Smooth muscle cell (in vitro differentiated cells): ENCODE results near the gene TSC2. TPM values are rescaled to one million over a fixed set of nuclear protein-coding genes. Genes with fewer than 3 reads are reported as not detected.
A peak's percentile ranks its signal among the peaks of the same experiment; 100 is the strongest.

ENCODE experiments used
- DNase-seq: peaks from one replicate; lab custom pipeline; 2025; ENCODE audit not compliant: unreplicated experiment; lab: John Stamatoyannopoulos, UW
- H2AFZ ChIP-seq: fragments of 200-600 bp; sonication (generic); 2 replicates; pipeline ENCODE4 v1.6.0; 2016; ENCODE audit warnings: antibody characterized with exemption, low read depth, mild to moderate bottlenecking
- H3F3A ChIP-seq: fragments of 200-600 bp; sonication (generic); 2 replicates; pipeline ENCODE4 v1.6.0; 2017; ENCODE audit warnings: antibody characterized with exemption, low read depth
- H3K27ac ChIP-seq: fragments of 200-600 bp; sonication (generic); 2 replicates; pipeline ENCODE4 v1.5.1; 2016; ENCODE audit warnings: low read depth, mild to moderate bottlenecking
- H3K27me3 ChIP-seq: fragments of 200-600 bp; sonication (generic); 2 replicates; pipeline ENCODE4 v1.6.1; 2016; ENCODE audit warnings: low read depth, mild to moderate bottlenecking
- H3K36me3 ChIP-seq: fragments of 200-600 bp; sonication (generic); 2 replicates; pipeline ENCODE4 v1.5.1; 2016; ENCODE audit warnings: low read depth
- H3K4me1 ChIP-seq: fragments of 200-600 bp; sonication (generic); 2 replicates; pipeline ENCODE4 v1.5.1; 2016; ENCODE audit warnings: low read depth
- H3K4me2 ChIP-seq: fragments of 200-600 bp; sonication (generic); 2 replicates; pipeline ENCODE4 v1.6.0; 2016; ENCODE audit warnings: mild to moderate bottlenecking
- H3K4me3 ChIP-seq: fragments of 200-600 bp; sonication (generic); 2 replicates; pipeline ENCODE4 v1.5.1; 2016; ENCODE audit warnings: mild to moderate bottlenecking
- H3K79me2 ChIP-seq: fragments of 200-600 bp; sonication (generic); 2 replicates; pipeline ENCODE4 v1.6.0; 2016; ENCODE audit warnings: low read depth, mild to moderate bottlenecking
- H3K9ac ChIP-seq: fragments of 200-600 bp; sonication (generic); 2 replicates; pipeline ENCODE4 v1.6.0; 2016; ENCODE audit warnings: low read depth
- H3K9me3 ChIP-seq: fragments of 200-600 bp; sonication (generic); replicated peaks from 2 replicates; pipeline ENCODE4 v1.5.1; 2016; ENCODE audit warnings: low read depth
- H4K20me1 ChIP-seq: fragments of 200-600 bp; sonication (generic); 2 replicates; pipeline ENCODE4 v1.6.0; 2016; ENCODE audit warnings: low read depth
- WGBS: methylation state at CpG from one replicate; pipeline ENCODE4 v1.1.7; 2016; ENCODE audit warnings: low lambda C conversion rate; 5-methylcytosine and 5-hydroxymethylcytosine counted together
- polyA plus RNA-seq: library from polyadenylated mRNA; unstranded; fragments of >200 nt; fragmentation: Nextera tagmentation; extraction: Ambion mirVana; gene quantifications from 2 replicates; pipeline ENCODE4 v1.2.1, GENCODE V29; 2016
- total RNA-seq: library from RNA; depleted of rRNA; stranded (reverse); fragments of >200 nt; gene quantifications from 2 replicates; pipeline ENCODE4 v1.2.3, GENCODE V29; 2014
- TF ChIP-seq, protein P1 (sequence below): fragments of 200-600 bp; sonication (generic); IDR thresholded peaks from 2 replicates; pipeline ENCODE4 v1.5.1; 2017; ENCODE audit warnings: borderline replicate concordance, mild to moderate bottlenecking, antibody characterized with exemption; ENCODE audit not compliant: insufficient read depth, poor library complexity, severe bottlenecking

TSC2 gene
- total and polyA plus RNA-seq, 2 experiments from 2014 or later: 64.5 to 74.7 TPM

DNA sequence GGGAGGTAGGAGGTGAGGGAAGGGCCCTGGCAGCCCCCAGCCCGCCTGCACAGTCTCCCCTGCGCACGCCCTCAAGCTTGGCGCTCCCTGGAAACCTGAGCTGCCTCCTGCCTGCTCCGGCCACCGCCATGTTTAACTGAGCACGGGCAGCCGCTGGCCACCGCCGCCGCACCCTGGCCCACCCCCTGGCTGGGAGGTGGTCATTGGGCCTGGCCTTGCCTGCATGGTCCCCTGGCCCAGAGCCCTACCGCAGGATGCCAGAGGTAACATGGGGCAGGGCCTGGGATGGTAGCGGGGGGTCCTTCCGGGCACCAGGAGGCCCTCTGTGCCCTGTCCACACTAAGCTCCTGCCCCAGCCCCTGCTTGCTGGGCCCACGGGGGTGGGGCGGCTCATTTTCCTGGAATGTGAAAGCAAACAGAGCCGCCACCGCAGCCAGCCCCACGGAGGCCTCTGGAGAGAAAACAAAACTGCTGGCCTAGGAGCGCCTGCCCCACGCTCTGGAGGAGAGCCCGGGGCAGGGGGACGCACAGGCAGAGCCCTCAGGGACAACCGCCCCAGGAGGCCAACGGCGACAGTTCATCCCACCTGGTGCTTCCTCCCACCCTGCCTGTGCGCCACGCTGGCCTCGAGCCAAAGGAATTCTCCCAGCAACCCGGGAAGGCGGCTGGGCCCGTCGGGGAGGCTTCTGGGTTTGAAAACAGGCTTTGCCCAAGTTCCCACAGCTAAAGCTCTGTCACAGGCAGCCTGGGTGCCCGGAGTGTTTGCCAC, 12.2 kb upstream of the TSC2 start:
- peak overlapping the region; percentile 2 for H3K4me3 ChIP-seq
- H2AFZ ChIP-seq: no peak overlapping the region
- peak; percentile 66 for DNase-seq
- WGBS: 51% methylated on average over 32 of the region's 34 CpGs
- H3K4me1 ChIP-seq: peaks cover 21% of the 10 kb centered on the region
- H3K9ac ChIP-seq: peak overlapping the region; percentile 77
- TF ChIP-seq, protein P1, sequence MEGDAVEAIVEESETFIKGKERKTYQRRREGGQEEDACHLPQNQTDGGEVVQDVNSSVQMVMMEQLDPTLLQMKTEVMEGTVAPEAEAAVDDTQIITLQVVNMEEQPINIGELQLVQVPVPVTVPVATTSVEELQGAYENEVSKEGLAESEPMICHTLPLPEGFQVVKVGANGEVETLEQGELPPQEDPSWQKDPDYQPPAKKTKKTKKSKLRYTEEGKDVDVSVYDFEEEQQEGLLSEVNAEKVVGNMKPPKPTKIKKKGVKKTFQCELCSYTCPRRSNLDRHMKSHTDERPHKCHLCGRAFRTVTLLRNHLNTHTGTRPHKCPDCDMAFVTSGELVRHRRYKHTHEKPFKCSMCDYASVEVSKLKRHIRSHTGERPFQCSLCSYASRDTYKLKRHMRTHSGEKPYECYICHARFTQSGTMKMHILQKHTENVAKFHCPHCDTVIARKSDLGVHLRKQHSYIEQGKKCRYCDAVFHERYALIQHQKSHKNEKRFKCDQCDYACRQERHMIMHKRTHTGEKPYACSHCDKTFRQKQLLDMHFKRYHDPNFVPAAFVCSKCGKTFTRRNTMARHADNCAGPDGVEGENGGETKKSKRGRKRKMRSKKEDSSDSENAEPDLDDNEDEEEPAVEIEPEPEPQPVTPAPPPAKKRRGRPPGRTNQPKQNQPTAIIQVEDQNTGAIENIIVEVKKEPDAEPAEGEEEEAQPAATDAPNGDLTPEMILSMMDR: no peak
- no peaks in the 10 kb centered on the region for H3K36me3 ChIP-seq
- no peaks in the 10 kb centered on the region for H3K27me3 ChIP-seq
- H3K4me2 ChIP-seq: peak overlapping the region; percentile 73
- H3K9me3 ChIP-seq: no peaks in the 10 kb centered on the region
- no peaks in the 10 kb centered on the region for H4K20me1 ChIP-seq
- H3F3A ChIP-seq: no peaks in the 10 kb centered on the region
- no peaks in the 10 kb centered on the region for H3K79me2 ChIP-seq
- peak overlapping the region; percentile 94 for H3K27ac ChIP-seq

DNA sequence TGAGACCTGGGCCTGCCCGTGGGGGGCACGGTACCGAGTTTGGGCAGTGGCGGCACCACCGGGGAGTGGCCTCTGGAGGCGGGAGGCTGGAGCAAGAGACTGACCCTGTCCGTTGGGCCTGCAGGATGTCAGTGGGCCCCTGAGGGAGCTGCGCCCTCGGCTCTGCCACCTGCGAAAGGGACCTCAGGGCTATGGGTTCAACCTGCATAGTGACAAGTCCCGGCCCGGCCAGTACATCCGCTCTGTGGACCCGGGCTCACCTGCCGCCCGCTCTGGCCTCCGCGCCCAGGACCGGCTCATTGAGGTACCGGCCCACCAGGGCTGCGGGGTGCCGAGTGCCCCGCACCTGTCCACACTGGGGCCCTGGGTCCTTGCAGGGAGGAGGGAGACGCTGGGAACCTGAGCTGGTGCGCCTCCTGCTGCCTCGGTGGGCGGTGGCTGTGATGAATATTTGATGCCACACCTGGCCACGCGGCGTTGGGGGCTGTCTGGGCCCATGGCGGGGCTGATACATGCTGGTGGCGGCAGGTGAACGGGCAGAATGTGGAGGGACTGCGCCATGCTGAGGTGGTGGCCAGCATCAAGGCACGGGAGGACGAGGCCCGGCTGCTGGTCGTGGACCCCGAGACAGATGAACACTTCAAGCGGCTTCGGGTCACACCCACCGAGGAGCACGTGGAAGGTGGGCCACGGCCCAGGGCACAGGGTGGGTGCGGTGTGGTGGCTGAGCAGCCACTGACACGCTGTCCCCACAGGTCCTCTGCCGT, 11.4 kb upstream of the TSC2 start:
- Histone ChIP-seq H3K36me3 (no peaks in the 10 kb centered on the region), H3K4me3 (peak overlapping the region; percentile 2), H3F3A (no peaks in the 10 kb centered on the region), H3K27me3 (no peaks in the 10 kb centered on the region), H3K27ac (peak overlapping the region; percentile 94), H3K4me2 (peak overlapping the region; percentile 73), H3K4me1 (peaks cover 21% of the 10 kb centered on the region), H3K9me3 (no peaks in the 10 kb centered on the region), H3K9ac (peak overlapping the region; percentile 77), H2AFZ (no peak overlapping the region), H3K79me2 (no peaks in the 10 kb centered on the region), H4K20me1 (no peaks in the 10 kb centered on the region)
- TF ChIP-seq, protein P1: no peak
- no peak for DNase-seq
- 95% methylated on average over 41 of the region's 47 CpGs for WGBS

DNA sequence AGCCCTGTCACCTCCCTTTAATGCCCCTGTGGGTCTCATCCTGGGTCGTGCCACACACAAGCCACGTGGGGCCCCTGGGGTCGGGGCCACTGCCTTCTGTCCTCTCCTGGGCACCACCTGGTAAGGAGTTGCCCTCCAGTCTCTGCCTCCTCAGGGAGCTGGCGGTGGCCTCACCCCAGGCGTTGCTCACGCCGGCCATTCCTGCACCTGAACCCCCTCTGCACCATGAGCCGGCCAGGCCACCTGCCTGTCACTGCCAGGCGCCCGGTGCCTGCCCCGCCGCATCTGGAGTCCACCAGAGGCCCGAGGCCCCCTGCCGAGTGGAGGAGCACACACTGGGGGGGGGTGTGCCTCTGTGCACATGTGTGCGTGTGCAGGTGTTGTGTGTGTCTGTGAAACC, 10.7 kb upstream of the TSC2 start:
- TF ChIP-seq, protein P1: no peak
- Histone ChIP-seq H2AFZ (no peak overlapping the region), H3K9me3 (no peaks in the 10 kb centered on the region), H3K9ac (no peak overlapping the region), H3F3A (no peaks in the 10 kb centered on the region), H3K27me3 (no peaks in the 10 kb centered on the region), H3K4me3 (no peak overlapping the region), H3K4me1 (peaks cover 21% of the 10 kb centered on the region), H3K27ac (no peak overlapping the region), H3K79me2 (no peaks in the 10 kb centered on the region), H3K36me3 (no peaks in the 10 kb centered on the region), H3K4me2 (no peak overlapping the region), H4K20me1 (no peaks in the 10 kb centered on the region)
- 95% methylated on average over 15 of the region's 15 CpGs for WGBS
- DNase-seq: no peak
